Measurements from ENCODE around the gene CBX8. TPM values are rescaled to one million over a fixed set of nuclear protein-coding genes. Genes with fewer than 3 reads are reported as not detected.

CBX8 gene
- polyA plus RNA-seq, result 1 to 10 TPM in 2 of 3 donors, not detected in 1; 1.4 to 2.5 TPM

DNA sequence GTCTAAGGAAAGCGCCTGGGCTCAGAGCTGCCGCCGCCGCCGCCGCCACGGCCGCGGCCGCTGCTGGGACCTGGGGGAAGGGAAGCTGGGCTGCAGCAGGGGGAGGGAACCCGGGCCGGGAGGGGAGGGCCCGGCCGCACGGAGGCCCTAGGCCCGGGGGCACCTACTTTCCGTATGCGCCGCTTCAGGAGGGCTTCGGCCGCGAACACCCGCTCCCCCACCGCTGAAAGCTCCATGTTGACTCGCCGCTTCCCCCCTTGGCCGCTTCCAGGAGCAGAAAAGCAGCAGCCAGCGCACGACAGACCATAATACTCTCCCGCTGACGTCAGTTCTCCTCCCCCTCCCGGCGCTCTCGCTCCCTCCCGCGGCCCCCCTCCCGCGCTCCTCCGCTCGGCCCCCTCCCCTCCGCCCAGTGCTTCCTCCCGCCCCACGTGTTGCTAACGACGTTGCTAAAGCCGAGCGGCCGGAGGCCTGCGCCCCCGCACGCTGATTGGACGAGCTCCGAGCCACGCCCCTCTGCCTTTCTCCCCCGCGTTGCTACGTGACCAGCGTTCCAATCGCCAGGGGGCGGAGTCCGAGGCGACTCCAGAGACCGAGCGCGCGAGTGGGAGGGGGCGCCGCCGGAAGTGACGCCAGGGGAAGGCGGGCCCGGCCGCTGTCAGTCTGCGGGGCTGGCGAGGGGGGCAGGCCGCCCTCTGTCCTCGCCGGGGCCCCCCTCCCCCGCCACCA, at the start of gene CBX8:
TSS of gene CBX8 (minus strand) at position 315 of the 729 bp plus-strand sequence. CDS start at position 236, 79 bp downstream.
- Mint-ChIP-seq H3K9me3 (peaks cover 0 to 5% (median 0%) of the 10 kb centered on the region in 6 donors), H3K4me1 (peaks cover 28 to 42% of the 10 kb centered on the region in 2 donors), H3K36me3 (peaks cover 0 to 6% (median 3%) of the 10 kb centered on the region in 3 donors), H3K27me3 (ENCODE audit: low read depth in 3 of 3) (peaks cover 42 to 61% (median 45%) of the 10 kb centered on the region in 3 donors), H3K27ac (peak within 1 kb of the TSS; percentile 43 to 89 (median 85)), H3K4me3 (peak within 1 kb of the TSS; percentile 86 to 90 (median 90))
- peak; percentile 99 for DNase-seq

DNA sequence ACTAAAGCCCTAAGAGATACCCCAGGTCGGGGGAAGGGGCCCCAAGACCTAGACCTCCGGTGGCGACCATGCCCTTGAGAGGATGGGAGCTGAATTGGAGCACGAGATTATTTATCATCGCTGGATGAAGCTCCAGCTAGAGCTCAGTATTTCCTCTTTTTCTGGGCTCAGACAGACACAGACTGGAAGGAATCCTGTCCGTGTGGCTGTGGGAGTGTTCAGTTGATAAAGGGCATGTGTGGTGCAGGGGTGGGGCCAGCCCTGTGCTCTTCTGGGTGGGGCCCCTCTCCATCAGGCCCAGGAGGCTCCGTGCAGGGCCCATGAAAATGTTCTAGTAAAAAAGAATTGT, 48.7 kb upstream of the CBX8 start:
- Mint-ChIP-seq H3K27me3 (ENCODE audit: low read depth in 3 of 3) (peaks cover 33 to 38% (median 37%) of the 10 kb centered on the region in 3 donors), H3K27ac (no peak overlapping the region), H3K4me1 (peaks cover 16 to 22% of the 10 kb centered on the region in 2 donors), H3K4me3 (peak overlapping the region in 1 of 5 donors; percentile 58), H3K36me3 (no peaks in the 10 kb centered on the region), H3K9me3 (no peaks in the 10 kb centered on the region)
- no peak for DNase-seq

DNA sequence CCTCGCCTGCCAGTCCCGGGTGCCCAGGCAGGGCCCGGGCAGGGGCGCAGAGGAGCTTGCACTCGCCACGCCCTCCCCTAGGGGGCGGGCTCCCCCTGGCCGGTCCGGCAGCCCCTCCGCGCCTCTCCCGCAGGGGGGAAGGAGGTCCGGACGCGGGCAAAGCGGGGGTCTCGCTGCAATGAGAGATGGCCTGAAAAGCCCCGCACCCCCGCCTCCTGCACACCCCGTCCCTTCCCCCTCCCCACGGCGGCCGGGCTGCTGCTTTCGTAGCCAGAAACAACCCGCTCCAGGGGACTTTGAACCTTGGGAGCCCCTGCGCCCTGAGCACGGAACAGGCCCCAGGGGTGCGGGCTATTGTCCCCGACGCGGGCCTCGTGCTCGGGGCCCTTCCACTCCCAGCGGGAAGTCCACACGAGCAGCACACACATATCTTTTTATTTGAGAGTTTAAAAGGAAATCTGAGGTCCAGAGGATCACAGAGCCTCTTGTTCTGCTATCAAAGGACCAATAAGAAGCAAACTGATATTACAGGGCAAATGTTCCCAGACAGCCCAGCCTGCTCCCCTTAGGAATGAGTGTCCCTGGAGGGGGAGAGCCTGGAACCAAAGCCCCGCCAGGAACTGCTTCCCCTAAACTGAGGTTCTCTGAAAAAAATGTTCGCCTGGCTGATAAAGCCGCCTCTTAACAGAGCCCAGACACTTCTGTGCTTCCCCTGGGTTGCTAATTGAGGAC, 48.2 kb upstream of the CBX8 start:
- Mint-ChIP-seq H3K36me3 (no peaks in the 10 kb centered on the region), H3K27me3 (ENCODE audit: low read depth in 3 of 3) (peaks cover 34 to 42% (median 42%) of the 10 kb centered on the region in 3 donors), H3K27ac (no peak overlapping the region), H3K4me3 (peak overlapping the region in 3 of 5 donors; percentile 33 to 58 (median 48)), H3K4me1 (peaks cover 21 to 27% of the 10 kb centered on the region in 2 donors), H3K9me3 (no peaks in the 10 kb centered on the region)
- DNase-seq, result peak; percentile 51 to 57 (median 53)

DNA sequence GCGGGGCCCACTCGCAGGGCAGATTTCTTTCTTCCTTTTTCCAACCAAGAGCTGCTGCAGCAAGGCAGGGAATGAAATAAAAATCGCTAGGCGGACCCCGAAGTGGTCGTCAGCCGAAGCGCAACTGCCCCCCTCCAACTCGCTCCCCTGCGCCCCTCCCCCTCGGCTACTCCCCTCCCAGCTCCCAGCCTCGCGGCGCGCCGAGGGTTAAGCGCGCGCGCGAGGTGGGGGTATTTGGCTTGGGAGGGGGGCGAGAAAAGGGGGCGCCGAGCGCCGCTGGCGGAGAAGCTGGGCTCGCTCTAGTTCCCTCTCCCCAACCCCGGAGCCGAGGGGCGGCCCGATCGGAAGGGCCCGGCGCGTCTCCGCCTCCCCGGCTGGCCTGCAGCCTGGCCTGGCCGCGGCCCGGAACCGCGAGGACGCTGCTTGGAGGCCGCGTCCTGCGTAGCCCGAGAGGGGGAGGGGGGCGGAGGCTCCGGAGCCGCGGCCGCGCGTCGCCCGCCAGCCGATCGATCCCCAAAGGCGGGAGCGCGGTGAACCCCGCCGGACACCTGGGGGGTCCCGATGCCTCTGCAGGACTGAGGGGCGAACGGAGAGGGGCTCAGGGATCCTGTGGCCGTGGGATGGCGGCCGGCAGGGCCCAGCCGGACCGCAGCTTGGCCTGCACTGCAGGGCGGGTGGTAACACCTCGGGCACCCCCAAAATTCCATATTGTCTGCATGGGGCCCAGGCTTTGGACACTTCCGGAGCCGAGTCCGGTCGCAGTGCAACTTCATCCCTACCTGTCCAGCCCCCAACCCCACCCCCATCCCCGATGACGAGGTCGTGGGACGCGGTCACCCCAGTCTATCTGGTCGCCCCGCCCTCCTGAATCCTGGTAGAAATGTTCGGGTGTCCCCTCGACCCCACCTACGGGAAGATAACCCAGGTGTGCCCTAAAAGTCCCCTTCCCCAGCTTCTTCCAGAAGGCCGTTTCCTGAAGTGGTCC, 47.2 kb upstream of the CBX8 start:
- peaks cover 34 to 43% (median 41%) of the 10 kb centered on the region in 3 donors for H3K27me3 Mint-ChIP-seq (ENCODE audit: low read depth in 3 of 3)
- H3K27ac Mint-ChIP-seq, result peak overlapping the region in 1 of 6 donors; percentile 67
- H3K9me3 Mint-ChIP-seq, result no peaks in the 10 kb centered on the region
- DNase-seq, result no peak
- no peaks in the 10 kb centered on the region for H3K36me3 Mint-ChIP-seq
- peak overlapping the region; percentile 80 to 90 (median 87) for H3K4me3 Mint-ChIP-seq
- H3K4me1 Mint-ChIP-seq, result peaks cover 22 to 29% of the 10 kb centered on the region in 2 donors

DNA sequence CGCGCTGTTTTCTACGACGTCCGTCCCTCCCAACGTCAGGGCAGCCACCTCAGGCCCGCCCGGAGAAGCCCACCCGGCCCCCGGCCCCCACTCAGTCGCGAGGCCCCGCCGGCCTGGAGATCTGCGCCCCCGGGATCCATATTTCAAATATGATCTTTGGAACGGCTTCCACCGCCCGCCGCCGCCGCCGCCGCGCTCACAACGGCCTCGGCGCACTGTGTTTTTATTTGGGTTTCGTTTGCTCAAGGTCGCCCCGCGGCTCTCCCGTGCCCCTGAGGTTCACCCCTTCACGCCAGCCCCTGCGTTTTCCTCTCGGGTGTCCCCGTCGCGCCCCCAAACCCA, 46.6 kb upstream of the CBX8 start:
- H3K36me3 Mint-ChIP-seq, result no peaks in the 10 kb centered on the region
- H3K4me1 Mint-ChIP-seq, result peaks cover 23 to 29% of the 10 kb centered on the region in 2 donors
- H3K4me3 Mint-ChIP-seq, result peak overlapping the region; percentile 80 to 90 (median 87)
- peaks cover 35 to 46% (median 43%) of the 10 kb centered on the region in 3 donors for H3K27me3 Mint-ChIP-seq (ENCODE audit: low read depth in 3 of 3)
- peak overlapping the region in 1 of 6 donors; percentile 67 for H3K27ac Mint-ChIP-seq
- H3K9me3 Mint-ChIP-seq, result no peaks in the 10 kb centered on the region
- DNase-seq, result no peak

DNA sequence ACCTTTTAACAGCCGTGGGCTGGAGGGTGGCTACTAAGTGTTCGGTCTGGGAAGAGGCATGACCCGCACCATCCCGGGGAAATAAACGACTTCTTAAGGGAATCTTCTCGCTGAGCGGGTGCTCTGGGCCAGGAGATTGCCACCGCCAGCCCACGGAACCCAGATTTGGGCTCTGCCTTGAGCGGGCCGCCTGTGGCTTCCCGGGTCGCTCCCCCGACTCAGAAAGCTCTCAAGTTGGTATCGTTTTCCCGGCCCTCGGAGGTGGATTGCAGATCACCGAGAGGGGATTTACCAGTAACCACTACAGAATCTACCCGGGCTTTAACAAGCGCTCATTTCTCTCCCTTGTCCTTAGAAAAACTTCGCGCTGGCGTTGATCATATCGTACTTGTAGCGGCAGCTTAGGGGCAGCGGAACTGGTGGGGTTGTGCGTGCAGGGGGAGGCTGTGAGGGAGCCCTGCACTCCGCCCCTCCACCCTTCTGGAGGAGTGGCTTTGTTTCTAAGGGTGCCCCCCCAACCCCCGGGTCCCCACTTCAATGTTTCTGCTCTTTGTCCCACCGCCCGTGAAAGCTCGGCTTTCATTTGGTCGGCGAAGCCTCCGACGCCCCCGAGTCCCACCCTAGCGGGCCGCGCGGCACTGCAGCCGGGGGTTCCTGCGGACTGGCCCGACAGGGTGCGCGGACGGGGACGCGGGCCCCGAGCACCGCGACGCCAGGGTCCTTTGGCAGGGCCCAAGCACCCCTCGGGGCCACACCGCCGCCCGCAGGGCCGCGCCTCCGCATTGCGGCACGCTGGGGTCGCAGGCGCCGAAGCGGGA, 46.0 kb upstream of the CBX8 start:
- Mint-ChIP-seq H3K27me3 (ENCODE audit: low read depth in 3 of 3) (peaks cover 40 to 50% (median 45%) of the 10 kb centered on the region in 3 donors), H3K27ac (peak overlapping the region in 2 of 6 donors; percentile 57 to 61), H3K4me3 (peak overlapping the region; percentile 66 to 80 (median 72)), H3K4me1 (peaks cover 29 to 34% of the 10 kb centered on the region in 2 donors), H3K36me3 (no peaks in the 10 kb centered on the region), H3K9me3 (no peaks in the 10 kb centered on the region)
- no peak for DNase-seq

DNA sequence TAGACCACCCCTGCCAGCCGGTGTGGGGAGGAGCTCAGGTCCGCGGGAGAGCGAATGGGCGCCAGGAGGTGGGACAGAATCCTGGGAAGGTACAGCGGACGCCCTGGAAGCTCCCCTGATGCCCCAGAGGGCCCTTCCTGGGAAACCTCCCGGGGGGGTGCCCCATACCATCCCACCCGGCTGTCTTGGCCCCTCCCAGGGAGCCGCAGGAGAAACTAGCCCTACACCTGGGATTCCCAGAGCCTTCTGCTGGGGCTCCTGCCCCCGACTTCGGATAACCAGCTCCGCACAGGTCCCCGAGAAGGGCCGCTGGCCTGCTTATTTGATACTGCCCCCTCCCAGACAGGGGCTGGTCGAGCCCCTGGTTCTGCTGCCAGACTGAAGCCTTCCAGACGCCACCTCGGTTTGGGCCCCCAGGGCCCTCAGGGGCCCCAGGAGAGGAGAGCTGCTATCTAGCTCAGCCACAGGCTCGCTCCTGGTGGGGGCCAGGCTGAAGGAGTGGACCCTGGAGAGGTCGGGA, 45.3 kb upstream of the CBX8 start:
- H3K9me3 Mint-ChIP-seq, result no peaks in the 10 kb centered on the region
- no peak for DNase-seq

DNA sequence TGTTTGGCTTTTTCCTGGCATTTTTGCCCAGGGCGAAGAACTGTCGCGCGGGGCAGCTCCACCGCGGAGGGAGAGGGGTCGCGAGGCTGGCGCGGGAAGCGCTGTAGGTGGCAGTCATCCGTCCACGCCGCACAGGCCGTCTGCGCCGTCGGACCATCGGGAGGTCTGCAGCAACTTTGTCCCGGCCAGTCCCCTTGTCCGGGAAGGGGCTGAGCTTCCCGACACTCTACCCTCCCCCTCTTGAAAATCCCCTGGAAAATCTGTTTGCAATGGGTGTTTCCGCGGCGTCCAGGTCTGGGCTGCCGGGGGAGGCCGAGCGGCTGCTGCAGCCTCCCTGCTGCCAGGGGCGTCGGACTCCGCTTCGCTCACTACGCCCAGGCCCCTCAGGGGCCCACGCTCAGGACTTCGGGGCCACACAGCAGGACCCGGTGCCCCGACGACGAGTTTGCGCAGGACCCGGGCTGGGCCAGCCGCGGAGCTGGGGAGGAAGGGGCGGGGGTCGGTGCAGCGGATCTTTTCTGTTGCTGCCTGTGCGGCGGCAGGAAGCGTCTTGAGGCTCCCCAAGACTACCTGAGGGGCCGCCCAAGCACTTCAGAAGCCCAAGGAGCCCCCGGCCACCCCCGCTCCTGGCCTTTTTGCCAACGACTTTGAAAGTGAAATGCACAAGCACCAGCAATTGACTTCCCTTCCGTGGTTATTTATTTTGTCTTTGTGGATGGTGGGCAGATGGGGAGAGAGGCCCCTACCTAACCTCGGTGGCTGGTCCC, 44.7 kb upstream of the CBX8 start:
- Mint-ChIP-seq H3K4me3 (peak overlapping the region; percentile 61 to 77 (median 66)), H3K27me3 (ENCODE audit: low read depth in 3 of 3) (peaks cover 46 to 59% (median 47%) of the 10 kb centered on the region in 3 donors), H3K9me3 (no peaks in the 10 kb centered on the region), H3K36me3 (no peaks in the 10 kb centered on the region), H3K27ac (peak overlapping the region in 3 of 6 donors; percentile 45 to 64 (median 61)), H3K4me1 (peaks cover 42 to 46% of the 10 kb centered on the region in 2 donors)
- no peak for DNase-seq

More for the DNA sequence above, 45.3 kb upstream of the CBX8 start:
- Mint-ChIP-seq H3K27me3 (ENCODE audit: low read depth in 3 of 3) (peaks cover 45 to 54% (median 46%) of the 10 kb centered on the region in 3 donors), H3K4me3 (peak overlapping the region; percentile 66 to 80 (median 72)), H3K4me1 (peaks cover 35 to 39% of the 10 kb centered on the region in 2 donors), H3K27ac (peak overlapping the region in 3 of 6 donors; percentile 21 to 64 (median 61)), H3K36me3 (no peaks in the 10 kb centered on the region)

DNA sequence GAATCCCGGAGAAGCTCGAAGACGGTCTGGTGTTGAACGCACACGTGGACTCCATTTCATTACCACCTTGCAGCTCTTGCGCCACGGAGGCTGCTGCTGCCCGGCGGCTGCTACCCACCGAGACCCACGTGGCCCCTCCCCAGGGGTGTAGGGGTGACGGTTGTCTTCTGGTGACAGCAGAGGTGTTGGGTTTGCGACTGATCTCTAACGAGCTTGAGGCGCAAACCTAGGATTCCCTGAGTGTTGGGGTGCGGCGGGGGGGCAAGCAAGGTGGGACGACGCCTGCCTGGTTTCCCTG, 44.1 kb upstream of the CBX8 start:
- Mint-ChIP-seq H3K36me3 (no peaks in the 10 kb centered on the region), H3K4me3 (peak overlapping the region; percentile 42 to 65 (median 54)), H3K27me3 (ENCODE audit: low read depth in 3 of 3) (peaks cover 46 to 59% (median 47%) of the 10 kb centered on the region in 3 donors), H3K27ac (peak overlapping the region in 1 of 6 donors; percentile 44), H3K9me3 (no peaks in the 10 kb centered on the region), H3K4me1 (peaks cover 43 to 47% of the 10 kb centered on the region in 2 donors)
- DNase-seq, result peak in 1 of 3 donors; percentile 27

DNA sequence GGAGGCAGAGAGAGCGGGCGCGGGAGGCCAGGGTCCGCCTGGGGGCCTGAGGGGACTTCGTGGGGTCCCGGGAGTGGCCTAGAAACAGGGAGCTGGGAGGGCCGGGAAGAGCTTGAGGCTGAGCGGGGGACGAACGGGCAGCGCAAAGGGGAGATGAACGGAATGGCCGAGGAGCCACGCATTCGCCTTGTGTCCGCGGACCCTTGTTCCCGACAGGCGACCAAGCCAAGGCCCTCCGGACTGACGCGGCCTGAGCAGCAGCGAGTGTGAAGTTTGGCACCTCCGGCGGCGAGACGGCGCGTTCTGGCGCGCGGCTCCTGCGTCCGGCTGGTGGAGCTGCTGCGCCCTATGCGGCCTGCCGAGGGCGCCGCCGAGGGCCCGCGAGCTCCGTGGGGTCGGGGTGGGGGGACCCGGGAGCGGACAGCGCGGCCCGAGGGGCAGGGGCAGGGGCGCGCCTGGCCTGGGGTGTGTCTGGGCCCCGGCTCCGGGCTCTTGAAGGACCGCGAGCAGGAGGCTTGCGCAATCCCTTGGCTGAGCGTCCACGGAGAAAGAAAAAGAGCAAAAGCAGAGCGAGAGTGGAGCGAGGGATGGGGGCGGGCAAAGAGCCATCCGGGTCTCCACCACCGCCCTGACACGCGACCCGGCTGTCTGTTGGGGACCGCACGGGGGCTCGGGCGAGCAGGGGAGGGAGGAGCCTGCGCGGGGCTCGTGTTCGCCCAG, 43.6 kb upstream of the CBX8 start:
- Mint-ChIP-seq H3K27ac (peak overlapping the region in 4 of 6 donors; percentile 17 to 66 (median 36)), H3K4me1 (peaks cover 43 to 51% of the 10 kb centered on the region in 2 donors), H3K27me3 (ENCODE audit: low read depth in 3 of 3) (peaks cover 44 to 59% (median 46%) of the 10 kb centered on the region in 3 donors), H3K4me3 (peak overlapping the region; percentile 56 to 80 (median 71)), H3K36me3 (no peaks in the 10 kb centered on the region), H3K9me3 (no peaks in the 10 kb centered on the region)
- peak; percentile 52 to 59 (median 53) for DNase-seq
